BE2C (cell line): ENCODE data around the gene ZNF746.

Experiments
- DNase-seq: peaks from one replicate; pipeline ENCODE4 v3.0.0-alpha.2; 2020
- H3K27me3 ChIP-seq: fragments of 250-450 bp; sonication (Bioruptor Pico); 2 replicates; pipeline ENCODE4 v1.5.1; 2020; ENCODE audit warnings: mild to moderate bottlenecking
- H3K36me3 ChIP-seq: fragments of 250-450 bp; sonication (Bioruptor Pico); 2 replicates; pipeline ENCODE4 v1.5.1; 2020; ENCODE audit warnings: mild to moderate bottlenecking
- H3K4me1 ChIP-seq: fragments of 250-450 bp; sonication (Bioruptor Pico); 2 replicates; pipeline ENCODE4 v1.5.1; 2020
- H3K4me3 ChIP-seq: 2 replicates; pipeline ENCODE4 v1.5.1; 2011; ENCODE audit warnings: low read depth, low read length
- H3K9me3 ChIP-seq: fragments of 250-450 bp; sonication (Bioruptor Pico); 2 replicates; pipeline ENCODE4 v1.5.1; 2020
- TF ChIP-seq, protein P1 (sequence below): IDR thresholded peaks from 2 replicates; pipeline ENCODE4 v1.5.1; 2012; ENCODE audit warnings: mild to moderate bottlenecking, low read depth, low read length

ZNF746 gene

GRCh38 chr7:149479568-149479967, 18.0 kb downstream of the ZNF746 start:
- Histone ChIP-seq H3K27me3 (no peaks in the 10 kb centered on the region), H3K36me3 (peaks cover 23% of the 10 kb centered on the region), H3K4me1 (no peaks in the 10 kb centered on the region), H3K4me3 (no peak overlapping the region), H3K9me3 (no peaks in the 10 kb centered on the region)
- TF ChIP-seq, protein P1, sequence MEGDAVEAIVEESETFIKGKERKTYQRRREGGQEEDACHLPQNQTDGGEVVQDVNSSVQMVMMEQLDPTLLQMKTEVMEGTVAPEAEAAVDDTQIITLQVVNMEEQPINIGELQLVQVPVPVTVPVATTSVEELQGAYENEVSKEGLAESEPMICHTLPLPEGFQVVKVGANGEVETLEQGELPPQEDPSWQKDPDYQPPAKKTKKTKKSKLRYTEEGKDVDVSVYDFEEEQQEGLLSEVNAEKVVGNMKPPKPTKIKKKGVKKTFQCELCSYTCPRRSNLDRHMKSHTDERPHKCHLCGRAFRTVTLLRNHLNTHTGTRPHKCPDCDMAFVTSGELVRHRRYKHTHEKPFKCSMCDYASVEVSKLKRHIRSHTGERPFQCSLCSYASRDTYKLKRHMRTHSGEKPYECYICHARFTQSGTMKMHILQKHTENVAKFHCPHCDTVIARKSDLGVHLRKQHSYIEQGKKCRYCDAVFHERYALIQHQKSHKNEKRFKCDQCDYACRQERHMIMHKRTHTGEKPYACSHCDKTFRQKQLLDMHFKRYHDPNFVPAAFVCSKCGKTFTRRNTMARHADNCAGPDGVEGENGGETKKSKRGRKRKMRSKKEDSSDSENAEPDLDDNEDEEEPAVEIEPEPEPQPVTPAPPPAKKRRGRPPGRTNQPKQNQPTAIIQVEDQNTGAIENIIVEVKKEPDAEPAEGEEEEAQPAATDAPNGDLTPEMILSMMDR, result no peak
- no peak for DNase-seq

GRCh38 chr7:149478754-149479153, 18.9 kb downstream of the ZNF746 start:
- TF ChIP-seq, protein P1, result no peak
- DNase-seq, result no peak
- Histone ChIP-seq H3K27me3 (no peaks in the 10 kb centered on the region), H3K4me3 (no peak overlapping the region), H3K4me1 (no peaks in the 10 kb centered on the region), H3K36me3 (peaks cover 28% of the 10 kb centered on the region), H3K9me3 (no peaks in the 10 kb centered on the region)

- Histone ChIP-seq H3K36me3 (peaks cover 34% of the 10 kb centered on the region), H3K27me3 (no peaks in the 10 kb centered on the region), H3K9me3 (no peaks in the 10 kb centered on the region), H3K4me1 (no peaks in the 10 kb centered on the region), H3K4me3 (no peak overlapping the region)
- DNase-seq, result no peak
- TF ChIP-seq, protein P1, result no peak
Measured at GRCh38 chr7:149477494-149478443, 19.8 kb downstream of the ZNF746 start.

DNA sequence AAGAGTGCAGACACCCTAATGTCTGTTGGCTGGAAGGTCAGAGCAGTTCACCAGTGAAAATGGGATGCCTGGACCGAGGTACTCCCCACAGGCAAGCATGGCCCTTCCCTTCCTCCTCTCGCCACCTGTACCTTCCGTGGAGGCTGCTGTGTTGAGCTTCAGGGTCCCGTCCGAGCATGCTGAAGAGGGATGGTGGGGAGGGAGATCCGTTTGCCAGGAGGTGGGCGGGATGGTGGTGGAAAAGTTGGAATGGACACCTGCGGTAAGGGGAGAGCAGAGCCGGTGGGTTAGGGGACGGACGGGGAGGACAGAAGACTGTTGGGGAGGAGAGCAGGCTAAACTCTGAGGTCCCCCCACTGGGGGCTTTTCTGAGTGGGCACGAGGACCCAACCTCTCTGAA, 20.8 kb downstream of the ZNF746 start:
- H3K4me3 ChIP-seq, result no peak overlapping the region
- peaks cover 34% of the 10 kb centered on the region for H3K36me3 ChIP-seq
- no peaks in the 10 kb centered on the region for H3K27me3 ChIP-seq
- TF ChIP-seq, protein P1, result no peak
- no peak for DNase-seq
- H3K9me3 ChIP-seq, result no peaks in the 10 kb centered on the region
- H3K4me1 ChIP-seq, result no peaks in the 10 kb centered on the region

GRCh38 chr7:149475121-149476045, 22.2 kb downstream of the ZNF746 start:
- Histone ChIP-seq H3K27me3 (no peaks in the 10 kb centered on the region), H3K4me1 (no peaks in the 10 kb centered on the region), H3K4me3 (no peak overlapping the region), H3K9me3 (no peaks in the 10 kb centered on the region), H3K36me3 (peaks cover 34% of the 10 kb centered on the region)
- TF ChIP-seq, protein P1, result no peak
- no peak for DNase-seq
